Stimulated activated CD8-positive, alpha-beta memory T cell treated with anti-CD3 and anti-CD28 coated beads, Interleukin-7, amount 100 ng/mL, for 24 hours (primary cell): ENCODE results near the gene TULP4.
"Not testable (repeated sequence)": the region's sequence is repeated elsewhere in the genome, so short reads cannot be mapped to it uniquely, and the experiment has no call there.

Experiments
- DNase-seq: peaks from one replicate; pipeline ENCODE4 v3.0.0-alpha.2; 2020; ENCODE audit warnings: low read depth

The TULP4 gene

GRCh38 chr6:158470023-158470422 is 157.8 kb downstream of the TULP4 start:
- not testable (repeated sequence) for DNase-seq

DNA sequence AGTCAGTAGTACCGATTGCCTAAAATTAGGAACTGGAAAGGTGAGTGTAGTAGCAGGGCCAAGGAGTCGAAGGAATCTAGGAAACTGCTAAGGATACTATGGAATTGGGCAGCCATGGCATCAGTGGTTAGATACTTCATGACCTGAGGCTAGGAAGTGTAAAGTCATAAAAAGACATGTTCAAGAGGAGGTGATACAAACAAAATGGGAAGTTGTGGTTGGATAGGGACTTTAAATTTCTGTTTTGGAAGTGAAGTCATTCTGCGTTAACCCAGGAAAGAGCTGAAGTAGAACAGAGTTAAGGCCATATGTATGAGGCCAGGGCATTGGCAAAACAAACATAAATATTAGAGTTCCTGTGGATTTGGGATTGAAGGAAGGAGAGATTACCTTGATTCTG is 159.1 kb downstream of the TULP4 start:
- no peak for DNase-seq

DNA sequence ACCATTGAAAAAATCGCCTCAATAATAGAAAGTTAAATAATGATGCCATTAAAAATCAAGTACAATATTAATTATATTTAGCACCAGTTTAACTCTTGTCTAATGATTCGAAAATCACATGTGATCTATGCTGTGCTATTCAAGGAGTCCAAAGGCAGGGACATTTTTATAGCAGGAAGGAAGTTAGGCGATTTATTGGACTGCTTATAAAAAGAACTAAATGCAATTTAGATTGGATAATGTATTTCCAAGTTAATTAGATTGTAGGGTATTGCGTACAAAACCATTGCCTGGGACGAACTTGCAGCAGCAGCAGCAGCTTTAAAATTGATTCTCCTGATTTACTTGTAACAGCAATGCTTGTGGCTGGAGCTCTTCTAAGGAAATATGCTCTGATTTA is 160.2 kb downstream of the TULP4 start:
- DNase-seq, result no peak

DNA sequence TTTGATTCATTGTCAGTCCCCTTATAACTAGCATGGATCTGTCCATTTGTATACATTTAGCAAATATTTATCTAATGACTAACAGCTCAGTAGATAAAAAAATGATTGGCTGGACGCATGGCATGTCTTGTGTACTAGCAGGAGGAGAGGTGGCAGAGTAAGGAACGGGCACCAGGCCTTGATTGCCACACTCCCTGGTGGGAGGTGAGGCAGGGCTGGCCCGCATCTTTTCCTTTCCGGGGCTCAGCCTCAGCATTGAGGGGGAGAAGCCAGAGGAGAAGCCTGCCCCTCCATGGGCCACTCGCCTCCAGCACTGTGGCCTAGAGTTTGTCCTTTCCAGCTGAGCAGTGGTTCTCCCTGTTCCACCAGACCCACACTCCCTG is 162.7 kb downstream of the TULP4 start:
- no peak for DNase-seq

DNA sequence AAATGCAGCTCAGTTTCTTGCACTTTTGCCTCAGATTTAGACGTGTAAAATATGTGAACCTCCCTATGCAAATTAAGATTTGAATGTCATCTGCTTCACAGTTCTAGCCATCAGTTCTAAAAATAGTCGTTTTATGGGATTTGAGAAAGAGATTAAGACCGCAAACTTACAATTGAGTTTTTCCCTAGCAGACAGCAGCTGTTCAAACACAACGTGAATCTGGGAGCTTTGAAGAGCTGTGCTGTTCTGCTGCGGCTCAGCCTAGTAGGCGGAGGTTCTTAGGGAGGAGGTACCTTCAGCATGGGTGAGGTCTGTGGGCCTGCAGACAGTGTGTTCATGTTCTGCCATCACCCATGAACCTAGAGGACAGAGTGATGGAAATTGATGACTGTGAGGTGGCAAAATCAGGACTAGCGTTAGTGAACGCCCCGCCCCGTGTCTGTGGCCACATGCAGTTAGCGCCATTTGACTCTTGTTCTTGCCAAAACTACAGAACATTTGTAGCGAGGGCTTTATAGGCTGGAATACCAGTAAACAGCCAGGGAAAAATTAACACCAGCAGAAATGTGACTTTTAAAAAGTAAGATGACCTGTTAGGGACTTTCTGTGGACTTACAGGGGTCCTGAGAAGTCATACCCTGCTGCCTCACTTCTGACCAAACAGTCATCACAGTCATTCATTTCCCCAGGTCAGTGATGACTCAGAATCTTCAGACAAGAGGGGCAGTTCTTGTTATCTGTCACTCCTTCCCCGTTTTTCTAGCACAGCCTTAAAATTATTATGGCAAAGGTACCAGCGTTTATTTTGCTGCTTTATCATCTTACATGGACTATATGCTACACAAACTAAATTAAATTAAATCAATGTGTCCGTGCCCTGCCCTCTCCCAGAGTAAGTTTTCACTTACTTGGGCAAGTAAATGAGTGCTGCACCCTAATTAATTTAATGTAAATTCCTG is 163.4 kb downstream of the TULP4 start:
- DNase-seq, result no peak

DNA sequence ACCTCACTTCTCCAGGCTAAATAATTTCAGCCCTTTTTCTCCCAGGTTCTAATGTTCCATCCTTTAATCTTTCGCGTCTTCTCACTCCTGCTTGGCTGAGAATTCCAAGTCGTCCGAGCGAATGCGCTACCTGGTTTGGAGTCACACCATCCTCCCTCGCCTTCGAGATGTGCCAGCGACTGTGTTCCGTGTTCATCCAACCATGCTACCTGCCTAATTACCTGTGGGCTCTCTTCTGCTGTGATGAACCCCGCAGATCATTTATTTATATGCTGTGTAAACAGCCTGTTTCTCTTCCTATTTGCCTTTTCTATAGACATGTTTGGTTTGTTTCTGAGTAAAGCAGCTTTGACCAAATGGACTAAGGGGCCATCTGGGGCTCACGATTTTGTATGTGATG is 164.1 kb downstream of the TULP4 start:
- no peak for DNase-seq

DNA sequence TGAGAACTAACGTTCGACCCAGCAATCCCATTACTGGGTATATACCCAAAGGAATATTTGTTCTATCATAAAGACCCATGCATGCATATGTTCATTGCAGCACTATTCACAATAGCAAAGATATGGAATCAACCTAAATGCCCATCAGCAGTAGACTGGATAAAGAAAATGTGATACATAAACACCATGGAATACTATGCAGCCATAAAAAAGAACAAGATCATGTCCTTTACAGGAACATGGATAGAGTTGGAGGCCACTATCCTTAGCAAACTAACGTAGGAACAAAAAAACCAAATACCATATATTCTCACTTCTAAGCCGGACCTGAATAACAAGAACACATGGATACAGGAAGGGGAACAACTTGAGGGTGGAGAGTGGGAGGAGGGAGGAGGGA is 165.5 kb downstream of the TULP4 start:
- DNase-seq, result not testable (repeated sequence)

DNA sequence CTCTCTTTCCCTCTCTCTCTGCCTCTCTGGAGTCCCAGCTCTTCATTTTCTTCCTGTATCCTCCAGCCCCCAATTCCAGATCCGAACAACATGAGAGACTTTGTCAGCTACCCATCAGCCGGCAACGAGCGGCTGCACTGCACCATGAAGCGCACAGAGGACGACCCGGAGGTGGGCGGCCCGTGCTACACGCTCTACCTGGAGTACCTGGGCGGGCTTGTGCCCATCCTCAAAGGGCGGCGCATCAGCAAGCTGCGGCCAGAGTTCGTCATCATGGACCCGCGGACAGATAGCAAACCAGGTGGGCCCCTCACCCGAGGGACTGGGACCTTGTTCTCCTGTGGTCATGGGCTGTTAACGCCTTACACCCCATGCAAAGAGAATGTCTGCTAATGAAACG is 168.7 kb downstream of the TULP4 start:
- no peak for DNase-seq

GRCh38 chr6:158481690-158482473 is 169.6 kb downstream of the TULP4 start:
- DNase-seq, result no peak

GRCh38 chr6:158485431-158485830 is 173.2 kb downstream of the TULP4 start:
- no peak for DNase-seq

- DNase-seq, result no peak
Observed at GRCh38 chr6:158487495-158487894, 175.2 kb downstream of the TULP4 start.

DNA sequence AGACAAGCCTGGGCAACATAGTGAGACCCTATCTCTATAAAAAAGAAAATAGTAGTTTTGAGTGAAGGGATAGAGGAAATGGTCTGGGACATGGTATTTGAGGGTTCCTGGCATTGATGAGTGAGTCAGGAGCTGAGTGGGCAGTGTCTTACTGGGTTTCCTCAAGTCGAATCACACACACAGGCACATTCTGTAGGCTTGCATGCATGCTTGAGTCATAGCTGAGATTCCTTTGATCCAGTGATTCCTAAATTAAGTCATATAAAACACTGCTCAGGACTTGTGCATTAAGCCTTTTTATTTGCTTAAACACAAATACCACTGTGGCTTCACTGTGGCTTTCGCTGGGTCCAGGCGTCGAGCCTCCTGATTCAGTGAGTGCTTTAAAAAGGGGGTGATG is 175.8 kb downstream of the TULP4 start:
- no peak for DNase-seq

DNA sequence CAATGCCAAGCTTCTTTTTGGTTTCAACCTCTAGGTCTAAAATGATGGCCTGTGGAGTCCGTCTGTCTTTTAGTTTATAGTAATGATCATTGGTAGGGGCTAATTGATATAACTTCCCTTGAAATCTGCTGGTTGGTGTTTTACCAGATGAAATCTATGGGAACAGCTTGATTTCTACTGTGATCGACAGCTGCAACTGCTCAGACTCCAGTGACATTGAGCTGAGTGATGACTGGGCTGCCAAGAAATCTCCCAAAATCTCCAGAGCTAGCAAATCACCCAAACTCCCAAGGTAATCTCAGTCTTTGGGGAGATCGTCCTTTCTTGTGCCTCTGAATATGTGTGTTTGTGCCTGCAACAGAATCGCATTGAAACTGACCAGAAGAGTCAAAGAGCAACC is 177.2 kb downstream of the TULP4 start:
- DNase-seq, result no peak

DNA sequence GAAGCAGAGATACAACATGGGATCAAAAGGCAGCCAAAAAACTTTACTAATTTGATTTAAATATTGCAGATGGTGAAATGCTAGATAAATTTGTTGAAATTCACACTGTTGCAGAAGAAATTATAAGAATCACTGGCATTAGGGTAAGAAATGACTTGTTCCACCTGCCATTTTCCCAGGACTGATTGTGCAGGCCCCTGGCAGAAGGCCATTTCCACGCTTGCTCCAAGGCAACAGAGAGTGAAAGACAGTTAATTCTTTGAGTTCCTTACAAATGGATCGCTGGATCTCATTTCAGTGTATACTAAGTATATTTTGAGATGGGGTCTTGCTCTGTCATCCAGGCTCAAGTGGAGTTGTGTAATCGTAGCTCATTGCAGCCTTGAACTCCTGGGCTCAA is 180.6 kb downstream of the TULP4 start:
- no peak for DNase-seq

DNA sequence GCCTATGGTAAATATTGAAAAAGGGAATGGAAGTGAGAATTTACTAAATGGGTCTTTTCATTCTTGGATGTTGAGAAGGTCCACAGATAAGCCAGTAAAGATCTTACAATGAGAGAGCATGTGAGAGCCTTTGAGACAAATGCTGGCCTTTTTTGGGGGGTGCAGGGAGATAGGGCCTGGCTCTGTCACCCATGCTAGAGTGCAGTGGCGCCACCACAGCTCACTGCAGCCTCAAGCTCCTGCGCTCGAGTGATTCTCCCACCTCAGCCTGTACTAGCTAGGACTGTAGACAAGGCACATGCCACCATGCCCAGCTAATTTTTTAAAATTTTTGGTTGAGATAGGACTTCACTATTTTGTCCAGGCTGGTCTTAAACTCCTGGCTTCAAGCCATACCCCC is 184.4 kb downstream of the TULP4 start:
- DNase-seq, result no peak

DNA sequence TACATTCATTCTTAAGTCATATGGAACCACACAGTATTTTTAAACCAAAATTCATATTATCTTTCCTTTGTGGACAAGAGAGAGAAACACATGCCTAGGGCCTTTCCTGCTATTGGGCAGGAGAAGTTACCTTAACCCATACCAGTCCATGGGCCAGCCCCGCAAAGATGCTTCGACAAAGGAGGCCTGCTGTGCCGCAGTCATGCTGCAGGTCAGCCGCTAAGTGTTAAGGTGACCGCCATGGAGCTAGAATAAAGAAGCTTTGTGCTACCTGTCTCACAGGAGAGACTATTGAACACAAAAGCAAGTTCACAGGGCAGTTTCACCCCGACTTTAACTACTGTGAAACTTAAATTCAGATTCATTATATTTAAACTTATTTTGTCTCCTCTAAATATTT is 185.4 kb downstream of the TULP4 start:
- DNase-seq, result no peak

GRCh38 chr6:158498362-158498761 is 186.1 kb downstream of the TULP4 start:
- DNase-seq, result no peak

GRCh38 chr6:158499601-158500000 is 187.3 kb downstream of the TULP4 start:
- no peak for DNase-seq

DNA sequence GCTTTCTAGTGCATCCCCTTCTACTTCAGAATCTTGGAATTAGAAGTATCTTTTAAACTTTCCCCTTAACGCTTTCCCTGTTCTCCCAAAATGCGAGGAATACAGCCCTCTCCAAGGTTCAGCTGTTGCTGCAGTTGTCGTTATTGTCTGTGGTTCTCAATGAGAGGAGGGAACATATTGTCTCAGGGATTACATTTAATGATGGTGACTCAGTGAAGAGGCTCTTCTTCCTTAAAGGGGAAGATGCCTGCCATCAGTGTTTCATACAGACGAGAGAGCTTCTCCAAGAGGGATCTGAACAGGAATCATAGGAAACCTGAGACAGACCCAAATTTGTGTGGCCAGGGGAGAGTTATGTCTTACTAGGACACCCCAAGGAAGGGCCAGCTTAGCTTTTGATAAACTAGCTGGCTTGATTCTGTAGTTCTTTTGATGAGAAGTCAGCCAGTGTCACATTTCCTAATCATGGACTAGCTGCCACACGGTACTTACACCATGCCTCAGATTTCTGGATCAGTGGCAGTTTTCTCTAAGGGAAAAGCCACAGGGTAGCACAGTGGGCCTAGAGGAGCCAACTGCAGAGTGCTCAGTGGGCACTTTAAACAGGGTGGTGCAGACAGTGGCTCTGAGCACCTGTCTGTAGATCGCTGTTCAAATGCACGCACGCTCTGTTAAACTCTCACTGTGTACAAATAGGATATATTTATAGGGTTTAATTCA is 187.9 kb downstream of the TULP4 start:
- no peak for DNase-seq

DNA sequence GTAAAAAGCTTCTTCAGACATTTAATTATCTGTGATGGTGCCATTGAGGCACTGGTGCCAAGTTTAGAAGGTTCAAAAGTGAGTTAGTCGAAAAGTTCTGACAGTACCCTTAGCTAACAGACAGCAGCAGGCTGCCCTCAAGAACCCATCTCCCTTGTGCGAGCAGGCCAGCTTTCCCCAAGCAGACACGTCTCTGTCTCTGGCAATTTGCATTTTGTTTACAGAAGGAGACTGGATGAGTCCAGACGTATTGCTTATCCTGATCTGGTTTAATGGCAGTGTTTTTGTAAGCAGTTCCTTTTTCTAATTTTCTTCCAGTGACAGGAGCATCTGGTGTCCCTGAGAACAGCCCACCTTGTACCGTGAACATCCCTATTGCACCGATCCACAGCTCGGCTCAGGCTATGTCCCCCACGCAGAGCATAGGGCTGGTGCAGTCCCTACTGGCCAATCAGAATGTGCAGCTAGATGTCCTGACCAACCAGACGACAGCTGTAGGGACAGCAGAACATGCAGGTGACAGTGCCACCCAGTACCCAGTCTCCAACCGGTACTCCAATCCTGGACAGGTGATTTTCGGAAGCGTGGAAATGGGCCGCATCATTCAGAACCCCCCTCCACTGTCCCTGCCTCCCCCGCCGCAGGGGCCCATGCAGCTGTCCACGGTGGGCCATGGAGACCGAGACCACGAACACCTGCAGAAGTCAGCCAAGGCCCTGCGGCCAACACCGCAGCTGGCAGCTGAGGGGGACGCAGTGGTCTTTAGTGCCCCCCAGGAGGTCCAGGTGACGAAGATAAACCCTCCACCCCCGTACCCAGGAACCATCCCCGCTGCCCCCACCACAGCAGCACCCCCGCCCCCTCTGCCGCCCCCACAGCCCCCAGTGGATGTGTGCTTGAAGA is 189.3 kb downstream of the TULP4 start:
- no peak for DNase-seq

DNA sequence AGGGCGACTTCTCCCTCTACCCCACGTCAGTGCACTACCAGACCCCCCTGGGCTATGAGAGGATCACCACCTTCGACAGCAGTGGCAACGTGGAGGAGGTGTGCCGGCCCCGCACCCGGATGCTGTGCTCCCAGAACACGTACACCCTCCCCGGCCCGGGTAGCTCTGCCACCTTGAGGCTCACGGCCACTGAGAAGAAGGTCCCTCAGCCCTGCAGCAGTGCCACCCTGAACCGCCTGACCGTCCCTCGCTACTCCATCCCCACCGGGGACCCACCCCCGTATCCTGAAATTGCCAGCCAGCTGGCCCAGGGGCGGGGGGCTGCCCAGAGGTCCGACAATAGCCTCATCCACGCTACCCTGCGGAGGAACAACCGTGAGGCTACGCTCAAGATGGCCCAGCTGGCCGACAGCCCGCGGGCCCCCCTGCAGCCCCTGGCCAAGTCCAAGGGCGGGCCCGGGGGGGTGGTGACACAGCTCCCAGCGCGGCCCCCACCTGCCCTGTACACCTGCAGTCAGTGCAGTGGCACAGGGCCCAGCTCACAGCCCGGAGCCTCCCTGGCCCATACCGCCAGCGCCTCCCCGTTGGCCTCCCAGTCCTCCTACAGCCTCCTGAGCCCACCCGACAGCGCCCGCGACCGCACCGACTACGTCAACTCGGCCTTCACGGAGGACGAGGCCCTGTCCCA is 190.1 kb downstream of the TULP4 start:
- no peak for DNase-seq
